ENCODE data around the gene MAT2B. TPM values are rescaled to one million over a fixed set of nuclear protein-coding genes. Genes with fewer than 3 reads are reported as not detected.
A peak's percentile ranks its signal among the peaks of the same experiment; 100 is the strongest.

MAT2B gene
- total and polyA plus RNA-seq, 2 of the 13 experiments (the other 11 are each of a cell fraction or from before 2014, with no cell fraction given): 20.2 to 37.1 TPM

GRCh38 chr5:163459819-163460561 lies 45.4 kb upstream of the MAT2B start, which contains the start of gene NUDCD2 (continued):
- TF ChIP-seq KDM4B (CRISPR knock-in tag; IDR thresholded peaks at IDR 0.05): 0 out of 2 replicates have a peak, but pooled peaks have one; percentile 61
- TF ChIP-seq HNF1B (CRISPR knock-in tag; IDR thresholded peaks at IDR 0.05): peak; percentile 56; the same call in 1 of the 2 replicates
- peak; percentile 88 for TF ChIP-seq ZMAT3 (CRISPR knock-in tag; conservative IDR thresholded peaks at IDR 0.05)
- TF ChIP-seq TBL1XR1 (IDR thresholded peaks at IDR 0.05; ENCODE audit: borderline replicate concordance, low read length, partially characterized antibody): no peak
- TF ChIP-seq CREB1 (IDR thresholded peaks at IDR 0.05): peak; percentile 38
- TF ChIP-seq CREB1 (CRISPR knock-in tag; IDR thresholded peaks at IDR 0.05): peak; percentile 61; the same call in 1 of the 2 replicates
- TF ChIP-seq ZNF260 (CRISPR knock-in tag; IDR thresholded peaks at IDR 0.05; ENCODE audit: borderline replicate concordance, low read depth): no peak
- TF ChIP-seq ZNF234 (CRISPR knock-in tag; conservative IDR thresholded peaks at IDR 0.05): no peak
- TF ChIP-seq NBN (conservative IDR thresholded peaks at IDR 0.05): no peak
- TF ChIP-seq ZC3H13 (CRISPR knock-in tag; IDR thresholded peaks at IDR 0.05): no peak
- peak; percentile 85; the same call in 1 of the 2 replicates for TF ChIP-seq ZNF768 (CRISPR knock-in tag; IDR thresholded peaks at IDR 0.05)
- TF ChIP-seq ZNF605 (CRISPR knock-in tag; IDR thresholded peaks at IDR 0.05): peak; percentile 90
- TF ChIP-seq GMEB1 (CRISPR knock-in tag; IDR thresholded peaks at IDR 0.05; ENCODE audit: borderline replicate concordance): peak; percentile 87
- no peak for TF ChIP-seq ZIK1 (CRISPR knock-in tag; IDR thresholded peaks at IDR 0.05; ENCODE audit: borderline replicate concordance, low read depth)
- TF ChIP-seq ZNF800 (CRISPR knock-in tag; IDR thresholded peaks at IDR 0.05): peak; percentile 74; the same call in 1 of the 2 replicates
- no peak for TF ChIP-seq HNF1A (IDR thresholded peaks at IDR 0.05; ENCODE audit: low read depth)
- peak; percentile 73 for TF ChIP-seq HNF1A (CRISPR knock-in tag; IDR thresholded peaks at IDR 0.05; ENCODE audit: borderline replicate concordance)
- TF ChIP-seq ZNF878 (CRISPR knock-in tag; IDR thresholded peaks at IDR 0.05): no peak; the same call in 1 of the 2 replicates
- peak; percentile 67 for TF ChIP-seq SAP130 (CRISPR knock-in tag; IDR thresholded peaks at IDR 0.05; ENCODE audit: low read depth)
- TF ChIP-seq MATR3 (CRISPR knock-in tag; IDR thresholded peaks at IDR 0.05): no peak
- TF ChIP-seq EED (CRISPR knock-in tag; IDR thresholded peaks at IDR 0.05): no peak
